Activated T-cell treated with anti-CD3 and anti-CD28 coated beads for 1 hour (primary cell): ENCODE results near the gene RAI2.

ENCODE experiments used
- DNase-seq: peaks from one replicate; pipeline ENCODE4 v3.0.0-alpha.2; 2020; ENCODE audit warnings: low read depth

Gene RAI2

DNA sequence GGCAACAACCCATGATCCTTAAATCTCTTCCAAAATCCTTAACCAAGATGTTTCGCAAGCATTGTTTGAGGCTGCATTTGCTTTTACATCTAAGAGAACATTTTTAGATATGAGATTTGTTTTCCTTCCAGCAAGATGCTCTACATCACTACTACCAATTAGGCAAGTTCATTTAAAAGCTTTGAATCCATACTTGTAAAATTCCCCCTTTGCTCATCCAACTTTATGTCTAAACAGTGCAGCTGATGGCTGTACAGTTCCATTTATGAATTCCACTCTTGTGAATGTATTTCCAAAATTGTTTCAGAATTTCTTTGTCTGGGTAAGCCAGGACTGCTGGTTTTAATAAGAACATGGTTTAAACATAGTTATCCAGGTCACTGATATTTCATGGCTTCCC lies 31.5 kb downstream of the RAI2 start:
- no peak for DNase-seq

DNA sequence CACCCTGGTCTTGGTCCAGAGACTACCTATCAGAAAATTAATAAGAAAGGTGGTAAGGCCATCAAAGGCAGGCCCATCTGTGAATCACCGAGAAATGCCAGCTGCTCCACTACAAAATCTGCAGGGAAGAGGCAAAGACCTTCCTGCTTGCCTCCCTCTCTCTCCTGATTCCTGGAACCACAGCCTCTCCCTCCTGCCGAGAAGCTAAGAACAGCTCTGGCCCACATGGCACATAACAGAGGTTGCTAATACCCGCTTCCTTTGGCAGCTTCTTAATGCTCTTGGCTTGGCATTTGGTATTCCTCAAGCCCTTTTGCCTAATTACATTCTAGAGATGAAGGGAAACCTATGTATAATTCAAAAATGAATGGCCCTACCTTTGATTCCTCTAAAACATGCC lies 32.9 kb downstream of the RAI2 start:
- DNase-seq, result no peak

DNA sequence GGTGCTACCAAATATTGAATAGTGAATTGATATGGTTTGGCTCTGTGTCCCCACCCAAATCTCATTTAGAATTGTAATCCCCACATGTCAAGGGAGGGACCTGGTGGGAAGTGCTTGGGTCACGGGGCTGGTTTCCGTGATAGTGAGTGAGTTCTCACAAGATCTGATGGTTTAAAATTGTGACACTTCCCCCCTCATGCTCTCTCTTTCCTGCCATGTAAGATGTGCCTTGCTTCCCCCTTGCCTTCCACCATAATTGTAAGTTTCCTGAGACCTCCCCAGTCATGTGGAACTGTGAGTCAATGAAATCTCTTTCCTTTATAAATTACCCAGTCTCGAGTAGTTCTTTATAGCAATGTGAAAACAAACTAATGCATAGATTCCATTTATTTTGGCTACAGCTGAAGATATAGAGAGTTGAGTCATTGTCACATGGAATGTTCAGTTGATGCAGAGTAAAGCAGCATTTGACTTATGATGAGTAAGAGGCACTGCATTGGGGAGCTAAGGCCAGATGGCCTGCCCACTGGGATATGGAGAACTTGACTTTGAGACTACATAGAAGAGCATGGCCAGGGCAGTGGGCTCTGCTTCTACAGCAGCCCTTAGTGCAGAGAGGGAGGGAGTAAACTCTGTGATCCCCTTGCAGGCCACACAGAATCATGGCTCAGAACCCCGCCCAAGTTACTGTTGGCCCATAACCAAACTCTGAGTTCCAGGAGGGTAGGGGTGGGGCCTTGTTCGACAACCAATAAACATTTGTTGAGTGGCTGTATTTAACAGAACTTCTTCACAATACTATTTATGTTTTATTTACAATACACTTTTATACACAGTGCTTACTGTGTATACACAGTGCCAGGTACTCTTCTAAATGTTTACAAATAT lies 34.2 kb downstream of the RAI2 start:
- no peak for DNase-seq

GRCh38 chrX:17824980-17825379 lies 36.1 kb downstream of the RAI2 start:
- no peak for DNase-seq

GRCh38 chrX:17822351-17822750 lies 38.7 kb downstream of the RAI2 start:
- no peak for DNase-seq

GRCh38 chrX:17820100-17820499 lies 41.0 kb downstream of the RAI2 start:
- no peak for DNase-seq

- DNase-seq, result no peak
Measured at GRCh38 chrX:17818726-17819125, 42.4 kb downstream of the RAI2 start.

DNA sequence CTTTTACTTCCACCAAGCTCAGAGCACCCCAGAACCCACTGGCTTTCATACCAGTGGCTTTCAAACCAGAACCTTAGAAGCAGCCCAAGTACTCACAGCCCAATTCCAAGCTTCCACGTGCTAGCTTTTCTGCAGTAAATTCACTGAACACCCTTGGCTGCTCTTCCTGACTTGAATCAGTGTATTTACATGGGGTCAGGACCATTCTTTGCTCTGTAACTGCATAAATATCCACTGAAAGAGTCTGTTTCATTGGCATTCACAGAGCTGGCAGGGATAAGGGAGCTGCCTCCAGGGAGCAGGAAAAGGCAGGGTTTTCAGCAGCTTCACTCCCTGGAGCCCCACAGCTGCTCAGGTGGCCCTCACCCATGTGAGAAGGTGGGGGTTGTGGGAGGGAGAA lies 43.8 kb downstream of the RAI2 start:
- no peak for DNase-seq

DNA sequence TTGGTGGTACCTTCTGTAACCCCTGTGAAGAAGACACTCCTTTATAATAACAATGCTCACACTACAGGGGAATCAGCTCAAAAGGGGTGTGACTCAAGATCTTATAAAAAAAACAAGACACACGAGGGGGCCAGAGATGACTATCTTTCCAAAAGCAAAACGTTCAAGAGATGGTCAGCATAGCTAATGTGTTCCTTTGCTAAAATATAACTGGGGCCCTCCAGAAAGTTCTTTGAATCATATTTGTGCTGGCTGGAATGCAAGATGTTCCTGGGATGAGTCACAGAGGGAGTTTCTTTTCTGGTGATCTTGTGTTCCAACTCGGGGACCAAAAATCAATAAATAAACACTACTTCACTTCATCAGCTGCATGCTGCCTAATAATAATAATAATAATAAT lies 46.5 kb downstream of the RAI2 start:
- DNase-seq, result no peak

DNA sequence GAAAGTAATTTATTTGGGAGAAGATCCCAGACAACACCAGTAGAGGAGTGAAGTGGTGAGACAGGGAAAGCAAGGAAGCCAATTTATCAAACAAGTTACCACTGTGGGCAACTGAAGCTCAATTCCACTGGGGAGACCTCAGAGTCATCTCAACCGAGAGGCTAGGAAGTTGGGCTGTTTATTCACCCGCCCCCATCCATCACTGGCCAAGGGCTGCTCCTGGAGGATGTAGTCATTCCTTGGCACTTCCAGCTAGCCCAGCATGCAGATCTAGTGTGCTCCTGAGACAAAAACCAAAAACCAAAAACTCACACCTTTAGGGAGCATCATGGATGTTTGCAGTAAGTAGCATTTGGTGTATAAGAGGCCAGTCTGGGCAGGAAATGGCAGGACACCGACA lies 47.0 kb downstream of the RAI2 start:
- no peak for DNase-seq

DNA sequence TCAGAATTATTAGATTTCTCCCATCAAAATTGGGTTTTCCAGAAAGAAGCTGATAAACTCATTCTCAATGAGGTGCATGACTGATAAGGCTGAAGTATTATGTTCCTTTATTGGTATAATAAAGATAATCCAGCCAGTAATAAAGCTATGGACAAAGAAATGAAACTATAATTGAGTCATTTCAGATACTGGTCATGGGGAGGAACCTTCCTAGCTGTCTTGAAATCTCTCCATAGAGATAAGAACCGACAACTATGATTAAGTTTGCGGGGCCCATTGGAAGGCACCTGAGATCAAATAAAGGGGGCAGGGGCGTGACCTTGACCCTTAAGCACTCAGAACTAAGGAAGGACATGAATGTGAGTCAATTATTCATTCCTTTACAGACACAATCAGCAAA lies 47.8 kb downstream of the RAI2 start:
- no peak for DNase-seq

- DNase-seq, result no peak
Measured at GRCh38 chrX:17812763-17813162, 48.3 kb downstream of the RAI2 start.

DNA sequence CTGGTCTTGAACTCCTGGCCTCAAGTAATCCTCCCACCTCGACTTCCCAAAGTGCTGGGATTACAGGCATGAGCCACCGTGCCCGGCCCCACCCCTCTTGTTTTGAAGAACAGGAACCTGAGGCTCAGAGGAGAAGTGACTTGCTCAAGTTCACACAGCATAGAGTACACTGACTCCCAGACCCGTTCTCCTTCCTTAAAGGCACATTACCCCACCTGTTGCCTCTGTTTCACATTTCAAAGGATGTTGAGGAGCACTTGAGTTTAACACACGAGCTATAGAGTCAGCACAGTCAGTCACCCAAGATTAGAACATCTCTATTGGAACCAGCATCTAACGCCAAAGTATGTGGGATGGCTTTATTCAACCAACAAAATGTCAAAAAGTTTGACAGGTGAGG lies 51.1 kb downstream of the RAI2 start:
- DNase-seq, result no peak

DNA sequence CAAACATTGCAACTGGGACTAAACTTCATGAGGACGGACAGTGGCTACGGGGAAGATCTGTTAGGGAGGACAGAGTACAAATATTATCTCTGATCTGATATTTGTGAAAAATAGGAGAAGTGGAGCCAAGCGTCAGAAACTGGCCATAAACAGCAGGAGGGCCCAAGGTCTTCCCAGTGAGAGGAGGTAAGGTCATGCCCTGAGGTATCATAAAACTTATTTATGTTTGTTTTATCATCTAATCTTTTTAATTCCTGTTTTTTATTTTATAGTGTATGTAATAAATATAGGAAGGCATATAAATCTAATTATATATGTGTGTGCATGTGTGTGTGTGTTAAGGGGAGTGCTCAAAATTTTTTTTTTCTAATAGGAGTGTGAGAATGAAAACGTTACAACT lies 51.8 kb downstream of the RAI2 start:
- no peak for DNase-seq

- DNase-seq, result no peak
Measured at GRCh38 chrX:17805120-17805519, 56.0 kb downstream of the RAI2 start.

- DNase-seq, result no peak
Measured at GRCh38 chrX:17803449-17803848, 57.6 kb downstream of the RAI2 start.

GRCh38 chrX:17802756-17803155 lies 58.3 kb downstream of the RAI2 start:
- DNase-seq, result no peak

DNA sequence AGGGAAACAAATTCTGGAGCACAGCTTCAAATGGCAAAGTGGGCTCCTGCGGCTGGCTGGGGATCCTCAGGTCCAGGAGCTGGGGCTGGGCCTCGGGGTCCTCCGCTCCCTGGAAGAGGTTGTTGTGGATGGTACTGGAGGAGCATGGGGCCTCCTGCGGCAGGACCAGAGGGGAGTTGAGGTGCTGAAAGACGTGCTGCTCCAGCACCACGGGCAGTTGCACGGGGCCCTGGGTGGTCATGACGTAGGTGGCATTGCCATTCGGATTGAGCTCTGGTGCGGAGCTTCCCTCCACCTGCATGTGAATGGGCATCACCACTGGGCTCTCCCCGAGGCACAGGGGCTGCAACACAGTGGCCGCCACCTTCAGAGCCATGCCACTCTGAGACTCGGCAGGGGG lies 59.7 kb downstream of the RAI2 start:
- DNase-seq, result no peak

GRCh38 chrX:17798921-17799320 lies 62.2 kb downstream of the RAI2 start:
- DNase-seq, result no peak

DNA sequence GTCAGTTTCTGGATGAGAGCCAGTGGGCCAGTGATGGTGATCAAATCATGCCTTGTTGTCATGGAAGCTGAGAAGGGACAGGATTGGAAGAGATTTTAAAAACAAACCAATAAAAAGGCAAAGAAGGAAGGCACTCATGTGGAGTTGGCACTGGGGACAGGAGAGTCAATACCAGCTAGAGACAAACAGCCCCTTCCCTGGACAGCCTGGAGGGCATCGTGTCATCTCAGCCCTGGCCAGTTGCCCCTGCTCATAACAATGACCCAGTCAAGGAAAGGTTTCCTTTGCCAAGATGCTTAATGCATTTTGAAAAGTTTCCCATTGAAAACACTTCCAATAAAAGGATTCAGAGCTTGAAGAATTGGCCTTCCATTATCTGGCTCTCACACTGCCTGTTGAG lies 68.3 kb downstream of the RAI2 start:
- DNase-seq, result no peak

DNA sequence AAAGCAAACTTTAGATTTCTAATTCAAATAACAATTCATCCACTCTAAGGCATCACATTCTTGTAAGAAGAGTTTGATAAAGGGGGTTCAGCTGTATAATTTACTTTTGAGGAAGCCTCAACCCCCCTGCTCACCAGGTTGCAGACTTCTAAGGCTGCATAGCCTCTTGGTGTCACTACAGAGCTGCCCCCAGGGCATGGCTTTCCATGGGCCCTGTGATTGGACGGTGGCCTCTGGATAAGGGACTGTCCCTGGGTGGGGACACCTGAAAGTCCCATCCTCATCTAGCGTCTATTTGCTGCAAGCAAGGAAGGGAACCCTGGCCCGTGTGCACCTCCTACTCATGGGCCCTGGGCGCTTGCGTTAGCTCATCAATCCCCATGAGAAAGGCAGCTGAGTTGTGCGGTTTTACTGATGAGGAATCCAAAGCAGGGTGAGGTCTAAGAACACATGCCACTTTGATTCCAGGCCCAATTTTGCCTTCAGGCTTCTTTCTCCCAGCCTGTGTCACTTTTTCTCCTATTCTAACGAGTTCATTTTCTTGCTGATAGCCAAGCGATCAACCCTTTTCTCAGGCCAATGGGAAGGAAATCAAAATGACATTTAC lies 72.0 kb downstream of the RAI2 start:
- no peak for DNase-seq

DNA sequence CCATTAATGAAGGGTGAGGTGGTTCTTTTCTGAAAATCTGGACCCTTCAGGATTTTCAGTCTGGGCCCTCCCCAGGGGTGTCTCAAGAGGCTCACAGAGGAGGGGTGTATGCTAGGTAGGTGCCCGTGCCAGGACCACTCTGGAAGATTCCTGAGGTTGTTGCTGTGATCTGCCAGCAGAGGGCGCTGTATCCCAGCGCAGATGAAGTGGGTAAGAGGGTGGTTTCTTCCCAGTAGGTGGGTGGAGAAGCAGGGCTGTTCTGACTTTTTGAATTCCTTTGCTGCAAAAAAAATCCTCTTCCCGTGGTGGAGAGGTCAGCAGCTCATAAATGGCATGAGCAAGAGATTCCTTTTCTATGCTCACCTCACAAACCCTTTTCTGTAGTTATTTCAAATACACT lies 72.7 kb downstream of the RAI2 start:
- DNase-seq, result peak; percentile 33

DNA sequence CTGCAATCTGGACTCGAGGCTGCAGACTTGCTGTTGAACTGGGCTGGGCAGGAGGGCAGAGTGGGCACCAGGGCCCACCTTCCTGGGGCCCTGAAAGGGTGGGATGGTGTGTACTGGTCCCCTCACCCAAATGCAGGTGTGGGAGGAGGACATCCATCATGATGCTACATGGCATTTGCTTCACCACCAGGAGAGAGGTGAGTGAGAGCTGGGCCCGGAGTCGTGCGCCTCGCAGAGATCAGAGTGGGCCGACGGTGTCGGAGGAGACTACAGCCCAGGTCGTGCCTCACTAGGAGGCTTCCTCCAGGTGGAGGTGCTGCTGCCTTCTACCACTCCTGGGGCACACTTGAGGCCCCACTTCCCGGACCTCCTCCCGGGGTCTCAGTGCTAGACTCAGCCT lies 73.5 kb downstream of the RAI2 start:
- DNase-seq, result no peak
